SW480 (cell line): ENCODE results near the gene DAPK1.

ENCODE experiments used
- DNase-seq: peaks from one replicate; pipeline ENCODE4 v3.0.0-alpha.2; 2016; ENCODE audit warnings: low spot score

DAPK1 gene

DNA sequence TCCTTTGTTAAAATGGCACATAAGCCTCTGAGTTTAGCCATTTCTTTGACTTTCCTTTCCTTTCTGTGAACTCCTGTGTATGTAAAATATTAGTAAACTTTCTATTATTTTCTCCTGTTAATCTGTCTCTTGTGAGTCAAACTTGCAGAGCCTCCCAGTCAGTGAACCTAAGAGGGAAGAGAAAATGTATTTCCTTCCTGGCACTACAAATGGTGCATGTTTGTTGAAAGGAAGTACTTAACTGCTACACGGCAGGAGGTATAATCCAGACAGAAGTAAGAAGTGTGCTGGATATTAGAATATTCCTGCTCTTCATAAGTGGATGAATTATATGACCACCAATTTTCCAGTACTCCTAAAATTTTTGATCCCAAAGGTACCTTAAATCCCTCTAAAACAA lies 251.2 kb downstream of the DAPK1 start:
- no peak for DNase-seq

DNA sequence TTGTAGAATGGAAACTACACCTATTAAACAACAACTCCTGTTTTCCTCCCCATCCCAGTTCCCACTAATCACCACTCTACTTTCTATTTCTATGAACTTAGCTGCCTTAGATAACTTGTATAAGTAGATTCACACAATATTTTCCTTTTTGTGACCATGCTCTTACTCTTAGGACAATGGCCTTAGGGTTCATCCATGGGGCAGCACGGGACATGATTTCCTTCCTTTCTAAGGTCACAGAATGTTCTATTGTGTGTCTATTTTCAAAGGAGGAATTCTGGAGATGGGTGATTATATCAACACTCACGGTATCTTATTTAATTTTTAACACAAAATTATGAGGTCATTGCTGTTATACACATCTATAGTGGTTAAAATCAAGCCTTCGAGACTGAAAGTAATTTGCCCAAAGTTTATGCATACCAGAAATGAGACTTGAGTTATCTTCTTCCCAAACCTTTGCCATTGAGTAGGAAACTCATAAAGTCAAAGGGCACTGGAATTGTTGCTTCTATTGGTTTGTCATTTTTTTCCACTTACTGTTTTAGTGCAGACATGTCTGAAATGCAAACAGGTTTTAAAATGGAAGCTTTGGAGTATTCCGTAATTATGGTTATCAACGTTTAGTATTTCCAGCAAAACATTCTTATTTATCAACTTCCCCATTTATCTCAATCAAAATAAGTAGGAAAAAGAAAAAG lies 251.8 kb downstream of the DAPK1 start:
- no peak for DNase-seq

DNA sequence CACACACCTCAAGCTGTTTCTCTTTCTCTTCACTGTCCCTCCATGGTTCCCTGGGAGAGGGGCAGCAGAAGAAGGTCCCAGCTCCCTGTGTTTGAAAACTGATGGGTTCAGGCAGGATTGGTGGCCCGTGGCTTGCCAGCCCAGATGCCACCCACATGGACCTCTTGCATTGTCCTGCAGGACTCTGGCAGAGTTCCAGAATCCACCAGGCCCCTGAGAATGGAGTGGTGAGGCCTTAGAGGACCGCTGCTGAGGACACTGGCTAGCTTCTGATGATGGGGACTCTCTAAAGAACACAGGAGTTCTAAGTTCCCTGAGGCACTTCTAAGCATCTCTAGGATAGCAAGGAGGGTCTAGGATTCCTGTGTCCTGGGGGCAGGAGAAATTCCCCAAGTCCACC lies 253.1 kb downstream of the DAPK1 start:
- no peak for DNase-seq

DNA sequence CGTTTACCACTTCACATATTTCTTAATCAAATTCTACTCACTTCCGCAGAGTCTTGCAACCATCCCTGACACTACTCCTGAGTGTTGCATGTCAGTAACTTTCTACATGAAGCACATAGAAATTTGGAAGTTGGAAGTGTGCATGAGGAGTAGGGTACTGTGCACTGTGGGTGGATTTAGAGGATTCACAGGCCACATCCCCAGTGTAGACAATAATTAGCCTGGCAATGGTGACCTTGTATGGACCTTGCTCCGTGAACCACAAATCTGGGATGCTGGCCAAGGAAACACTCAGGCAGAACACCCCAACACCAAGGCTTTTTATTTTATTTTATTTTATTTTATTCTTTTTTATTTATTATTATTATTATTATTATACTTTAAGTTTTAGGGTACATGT lies 253.8 kb downstream of the DAPK1 start:
- no peak for DNase-seq

DNA sequence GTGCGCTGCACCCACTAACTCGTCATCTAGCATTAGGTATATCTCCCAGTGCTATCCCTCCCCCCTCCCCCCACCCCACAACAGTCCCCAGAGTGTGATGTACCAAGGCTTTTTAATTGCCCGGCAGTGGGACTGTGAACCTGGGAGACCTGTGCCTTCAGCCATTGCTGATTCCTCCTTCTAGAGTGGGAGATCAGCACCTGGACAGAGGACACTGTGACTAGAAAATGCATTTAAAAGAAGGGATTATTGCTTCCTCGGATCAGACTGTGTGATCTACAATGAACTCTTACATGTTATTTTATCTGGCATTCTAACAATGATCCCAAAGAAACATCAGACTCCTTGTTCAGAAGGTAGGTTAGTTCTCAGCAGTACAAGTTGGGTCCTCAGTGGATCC lies 254.2 kb downstream of the DAPK1 start:
- DNase-seq = no peak

DNA sequence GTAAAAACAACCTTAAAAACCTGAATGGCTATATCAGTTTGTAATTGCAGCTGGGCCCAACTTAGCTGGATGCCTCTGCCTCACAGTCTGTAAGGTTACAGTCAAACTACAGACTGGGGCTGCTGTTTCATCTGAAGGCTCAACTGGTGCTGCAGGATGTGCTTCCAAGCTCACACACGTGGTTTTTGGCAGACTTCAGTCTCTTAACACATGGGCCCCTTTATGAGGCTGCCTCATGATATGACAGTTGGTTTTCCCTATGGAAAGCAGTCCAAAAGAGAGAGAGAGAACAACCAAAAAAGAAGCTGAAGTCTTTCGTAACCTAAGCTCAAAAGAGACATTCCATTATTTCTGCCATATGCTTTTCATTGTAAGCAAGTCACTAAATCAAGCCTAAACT lies 255.6 kb downstream of the DAPK1 start:
- no peak for DNase-seq
